MM.1S (cell line): ENCODE data around the gene JMJD6.

Experiments used
- EZH2 ChIP-seq: fragments of 300-600 bp; sonication (generic); optimal IDR thresholded peaks from 2 replicates; pipeline ENCODE3; 2017; ENCODE audit warnings: low read depth, mild to moderate bottlenecking, antibody characterized with exemption, low read length, mixed read lengths
- EZH2phosphoT487 ChIP-seq: fragments of 300-600 bp; sonication (generic); IDR thresholded peaks from 2 replicates; pipeline ENCODE4 v1.6.1; 2018; ENCODE audit warnings: antibody characterized with exemption, low read length
- TF ChIP-seq, protein P1 (sequence below): fragments of 300-600 bp; sonication (generic); IDR thresholded peaks from 2 replicates; pipeline ENCODE4 v1.5.1; 2016; ENCODE audit warnings: antibody characterized with exemption, low read length, mixed read lengths

DNA sequence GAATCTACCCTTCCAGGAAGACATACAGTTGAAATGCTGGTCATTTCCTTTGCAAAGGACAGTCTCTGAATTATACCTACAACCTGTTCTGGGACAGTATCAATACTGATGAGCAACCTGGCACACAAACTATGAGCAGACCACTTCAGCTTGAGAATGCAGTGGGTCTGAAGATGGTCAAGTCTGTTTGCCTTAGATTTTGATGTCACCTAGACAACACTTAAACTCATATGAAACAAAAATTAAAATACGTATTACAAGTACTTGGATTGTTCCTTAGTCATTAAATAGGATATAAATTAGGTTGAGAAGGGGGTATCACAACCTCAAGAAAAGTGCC lies 7.2 kb upstream of the JMJD6 start:
- TF ChIP-seq, protein P1, sequence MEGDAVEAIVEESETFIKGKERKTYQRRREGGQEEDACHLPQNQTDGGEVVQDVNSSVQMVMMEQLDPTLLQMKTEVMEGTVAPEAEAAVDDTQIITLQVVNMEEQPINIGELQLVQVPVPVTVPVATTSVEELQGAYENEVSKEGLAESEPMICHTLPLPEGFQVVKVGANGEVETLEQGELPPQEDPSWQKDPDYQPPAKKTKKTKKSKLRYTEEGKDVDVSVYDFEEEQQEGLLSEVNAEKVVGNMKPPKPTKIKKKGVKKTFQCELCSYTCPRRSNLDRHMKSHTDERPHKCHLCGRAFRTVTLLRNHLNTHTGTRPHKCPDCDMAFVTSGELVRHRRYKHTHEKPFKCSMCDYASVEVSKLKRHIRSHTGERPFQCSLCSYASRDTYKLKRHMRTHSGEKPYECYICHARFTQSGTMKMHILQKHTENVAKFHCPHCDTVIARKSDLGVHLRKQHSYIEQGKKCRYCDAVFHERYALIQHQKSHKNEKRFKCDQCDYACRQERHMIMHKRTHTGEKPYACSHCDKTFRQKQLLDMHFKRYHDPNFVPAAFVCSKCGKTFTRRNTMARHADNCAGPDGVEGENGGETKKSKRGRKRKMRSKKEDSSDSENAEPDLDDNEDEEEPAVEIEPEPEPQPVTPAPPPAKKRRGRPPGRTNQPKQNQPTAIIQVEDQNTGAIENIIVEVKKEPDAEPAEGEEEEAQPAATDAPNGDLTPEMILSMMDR = no peak
- TF ChIP-seq EZH2phosphoT487 = no peak
- TF ChIP-seq EZH2 = no peak
